MCF 10A (cell line): Measurements from ENCODE around the gene PSMD2. TPM values are rescaled to one million over a fixed set of nuclear protein-coding genes. Genes with fewer than 3 reads are reported as not detected.

Source experiments
- BruUV-seq: library from RNA; stranded (reverse); fragments of 400-500 nt; replicated peaks from 2 replicates; lab custom pipeline; 2021; lab: Mats Ljungman, UMichigan
- CTCF ChIA-PET: fragments of 300-600 bp; sonication (Branson Sonifier 250); formaldehyde crosslinking; extraction: SDS; loops from one replicate; lab custom pipeline; 2021; ENCODE audit warnings: antibody characterized with exemption, inconsistent platforms; lab: Yijun Ruan, JAX
- POLR2A ChIA-PET: fragments of 300-600, 350-650 bp; sonication (Branson Sonifier 250); formaldehyde crosslinking; extraction: SDS; loops from one replicate; lab custom pipeline; 2020; ENCODE audit warnings: antibody characterized with exemption, inconsistent platforms; lab: Yijun Ruan, JAX
- DNase-seq: peaks from one replicate; pipeline ENCODE4 v3.0.0-alpha.2; 2018; ENCODE audit not compliant: unreplicated experiment
- H3K27ac Mint-ChIP-seq: one replicate; pipeline ENCODE4 v1.8.0; 2022; ENCODE audit warnings: mild to moderate bottlenecking, low read depth, mixed read lengths; ENCODE audit not compliant: unreplicated experiment
- H3K27me3 Mint-ChIP-seq: one replicate; pipeline ENCODE4 v1.8.0; 2022; ENCODE audit warnings: mixed read lengths; ENCODE audit not compliant: insufficient read depth, unreplicated experiment
- H3K36me3 Mint-ChIP-seq: one replicate; pipeline ENCODE4 v1.8.0; 2022; ENCODE audit warnings: mild to moderate bottlenecking, moderate library complexity, mixed read lengths; ENCODE audit not compliant: insufficient read depth, unreplicated experiment
- H3K4me1 Mint-ChIP-seq: one replicate; pipeline ENCODE4 v1.8.0; 2022; ENCODE audit warnings: mixed read lengths; ENCODE audit not compliant: insufficient read depth, unreplicated experiment
- H3K4me3 Mint-ChIP-seq: one replicate; pipeline ENCODE4 v1.8.0; 2022; ENCODE audit warnings: mild to moderate bottlenecking, moderate library complexity, mixed read lengths; ENCODE audit not compliant: unreplicated experiment
- H3K9me3 Mint-ChIP-seq: one replicate; pipeline ENCODE4 v1.8.0; 2022; ENCODE audit warnings: mixed read lengths; ENCODE audit not compliant: unreplicated experiment
- CTCF ChIP-seq: fragments of 200-600 bp; IDR thresholded peaks from one replicate; pipeline ENCODE4 v1.8.0; 2022; ENCODE audit warnings: antibody characterized with exemption, mild to moderate bottlenecking; ENCODE audit not compliant: unreplicated experiment
- intact Hi-C: fragments of 100-400 bp; cut with micrococcal nuclease; formaldehyde crosslinking; loops from 2 replicates; pipeline ENCODE4 v1.14.1; 2022
- total RNA-seq: library from RNA; stranded (reverse); gene quantifications from 2 replicates; pipeline ENCODE4 v1.2.3, GENCODE V29; 2022

PSMD2 gene
- total RNA-seq, 1 experiment from 2014 or later: 284 TPM

GRCh38 chr3:184341925-184342324, 42.9 kb downstream of the PSMD2 start:
- Mint-ChIP-seq H3K27me3 (no peaks in the 10 kb centered on the region), H3K9me3 (no peaks in the 10 kb centered on the region), H3K4me3 (no peak overlapping the region), H3K27ac (no peak overlapping the region), H3K36me3 (peaks cover 28% of the 10 kb centered on the region), H3K4me1 (peaks cover 25% of the 10 kb centered on the region)
- ChIA-PET POLR2A (interaction anchor here (1.4 kb wide), 1 partner anchor 27 kb away, joined by 4 read pairs; no protein-coding TSS in a partner anchor), CTCF (interaction anchor here (0.7 to 3.2 kb wide), 2 partner anchors 12 to 201 kb away, joined by 4 to 15 read pairs; no protein-coding TSS in a partner anchor)
- intact Hi-C loops: no loop called here
- no TSS peak for BruUV-seq
- peak; percentile 87 for DNase-seq
- no peak for TF ChIP-seq CTCF

GRCh38 chr3:184343200-184343876, 44.3 kb downstream of the PSMD2 start:
- peaks cover 13% of the 10 kb centered on the region for H3K4me1 Mint-ChIP-seq
- H3K27me3 Mint-ChIP-seq: no peaks in the 10 kb centered on the region
- CTCF ChIA-PET: interaction anchor here (3.2 kb wide), 1 partner anchor 11 kb away, joined by 15 read pairs; no protein-coding TSS in a partner anchor
- no TSS peak for BruUV-seq
- H3K4me3 Mint-ChIP-seq: no peak overlapping the region
- H3K9me3 Mint-ChIP-seq: no peaks in the 10 kb centered on the region
- no peak overlapping the region for H3K27ac Mint-ChIP-seq
- intact Hi-C loops: no loop called here
- POLR2A ChIA-PET: no interaction called here
- DNase-seq: no peak
- TF ChIP-seq CTCF: no peak
- peaks cover 21% of the 10 kb centered on the region for H3K36me3 Mint-ChIP-seq

- CTCF ChIA-PET: interaction anchor here (0.7 to 1.1 kb wide), 7 partner anchors 9 to 152 kb away, joined by 3 to 5 read pairs (median 4); partner anchors contain the start of gene EEF1AKMT4
Observed at GRCh38 chr3:184344579-184345316, 45.7 kb downstream of the PSMD2 start.

More at GRCh38 chr3:184344579-184345316, 45.7 kb downstream of the PSMD2 start:
- Mint-ChIP-seq H3K27ac (no peak overlapping the region), H3K4me1 (peaks cover 13% of the 10 kb centered on the region), H3K4me3 (no peak overlapping the region), H3K9me3 (no peaks in the 10 kb centered on the region), H3K36me3 (peaks cover 24% of the 10 kb centered on the region), H3K27me3 (no peaks in the 10 kb centered on the region)
- TF ChIP-seq CTCF: no peak
- no TSS peak for BruUV-seq
- POLR2A ChIA-PET: interaction anchor here (1.3 to 1.6 kb wide), 2 partner anchors 8 to 17 kb away, joined by 4 to 5 read pairs; partner anchors contain the start of genes CLCN2 and POLR2H
- no peak for DNase-seq
- intact Hi-C loops: no loop called here
